Glomerular endothelial cell (primary cell): Measurements from ENCODE around the gene PDCD4. TPM values are rescaled to one million over a fixed set of nuclear protein-coding genes. Genes with fewer than 3 reads are reported as not detected.

Source experiments
- total RNA-seq: library from RNA; depleted of rRNA; stranded (reverse); fragments of >200 nt; gene quantifications from 2 replicates; pipeline ENCODE4 v1.2.3, GENCODE V29; 2015

PDCD4 gene
- total RNA-seq, 1 donor from 2014 or later: 56.6 TPM

Other genes with a start within 250 kb of the PDCD4 start
- 0.29 and 0.68 TPM in 2 replicates for gene RBM20, start 227.6 kb upstream of the PDCD4 start, total RNA-seq
- 14.4 and 25.7 TPM in 2 replicates for gene BBIP1, start 47.3 kb downstream of the PDCD4 start, total RNA-seq
- 28.2 and 38.4 TPM in 2 replicates for gene SHOC2, start 47.7 kb downstream of the PDCD4 start, total RNA-seq
- 0.48 and 2.0 TPM in 2 replicates for gene ADRA2A, start 205.1 kb downstream of the PDCD4 start, total RNA-seq